GM12878 (cell line): ENCODE results near the gene TDRD7. TPM values are rescaled to one million over a fixed set of nuclear protein-coding genes. Genes with fewer than 3 reads are reported as not detected.

ENCODE experiments used
- ATAC-seq: fragments of 200-7000 bp; cut with Tn5 transposase; 3 replicates; pipeline ENCODE4 v1.9.1; 2020; ENCODE audit warnings: mild to moderate bottlenecking, moderate library complexity
- BruUV-seq: library from RNA; stranded (reverse); fragments of 400-500 nt; replicated peaks from 2 replicates; lab custom pipeline; 2021; lab: Mats Ljungman, UMichigan
- CTCF ChIA-PET: fragments of 300-600 bp; sonication (Branson Sonifier 250); formaldehyde crosslinking; extraction: SDS; loops from one replicate; lab custom pipeline; 2021; ENCODE audit warnings: inconsistent platforms; lab: Yijun Ruan, JAX
- POLR2A ChIA-PET: fragments of 350-600 bp; formaldehyde crosslinking; extraction: SDS; loops from one replicate; lab custom pipeline; 2021; ENCODE audit warnings: inconsistent platforms; lab: Charles Lee
- RAD21 ChIA-PET: fragments of 300-600 bp; sonication (Branson Sonifier 250); formaldehyde crosslinking; loops from one replicate; lab custom pipeline; 2023; ENCODE audit warnings: antibody characterized with exemption; ENCODE audit not compliant: unreplicated experiment; lab: Charles Lee
- SMC1A ChIA-PET: fragments of 300-600 bp; sonication (Branson Sonifier 250); formaldehyde crosslinking; loops from one replicate; lab custom pipeline; 2023; ENCODE audit not compliant: unreplicated experiment, uncharacterized antibody; lab: Charles Lee
- DNase-seq: peaks from one replicate; pipeline ENCODE4 v3.0.0-alpha.2; 2011; ENCODE audit warnings: low read depth, low spot score
- FAIRE-seq: peaks from 3 replicates; lab custom pipeline; 2011; peaks lifted over from hg19 to GRCh38; lab: Jason Lieb, UNC
- H2AFZ ChIP-seq: 2 replicates; pipeline ENCODE4 v1.6.0; 2011; ENCODE audit warnings: low read depth, low read length, control low read depth; ENCODE audit not compliant: control insufficient read depth
- H3K27ac ChIP-seq: 2 replicates; pipeline ENCODE4 v1.5.1; 2011; ENCODE audit warnings: control low read depth; ENCODE audit not compliant: control insufficient read depth, insufficient read depth
- H3K27me3 ChIP-seq, 2 experiments: replicated peaks in 1 of 2; 2 replicates each; pipeline versions ENCODE4 v1.6.0 to v1.6.1; 2011; ENCODE audit warnings: low read length in 1 of 2; ENCODE audit not compliant: control insufficient read depth in 2 of 2, insufficient read depth in 2 of 2
- H3K36me3 ChIP-seq, 2 experiments: 2 replicates each; pipeline ENCODE4 v1.5.1; 2011; ENCODE audit warnings: low read length in 1 of 2; ENCODE audit not compliant: control insufficient read depth in 2 of 2, insufficient read depth in 2 of 2
- H3K4me1 ChIP-seq: 2 replicates; pipeline ENCODE4 v1.6.1; 2011; ENCODE audit warnings: mild to moderate bottlenecking, low read length, moderate library complexity, mixed read lengths; ENCODE audit not compliant: control insufficient read depth, insufficient read depth
- H3K4me2 ChIP-seq: 2 replicates; pipeline ENCODE4 v1.6.0; 2011; ENCODE audit warnings: control low read depth; ENCODE audit not compliant: control insufficient read depth, insufficient read depth
- H3K4me3 ChIP-seq: fragments of 200-600 bp; sonication (generic); 2 replicates; pipeline ENCODE4 v1.5.1; 2016
- H3K79me2 ChIP-seq: 2 replicates; pipeline ENCODE4 v1.6.0; 2011; ENCODE audit warnings: low read length; ENCODE audit not compliant: control insufficient read depth, insufficient read depth
- H3K9ac ChIP-seq: 2 replicates; pipeline ENCODE4 v1.8.0; 2011; ENCODE audit warnings: low read length, control low read depth, mixed read lengths; ENCODE audit not compliant: control insufficient read depth, insufficient read depth
- H3K9me3 ChIP-seq: replicated peaks from 3 replicates; pipeline ENCODE4 v1.5.1; 2011; ENCODE audit warnings: mild to moderate bottlenecking, low read length; ENCODE audit not compliant: control insufficient read depth, insufficient read depth
- H4K20me1 ChIP-seq: 2 replicates; pipeline ENCODE4 v1.6.0; 2011; ENCODE audit not compliant: control insufficient read depth, insufficient read depth
- ASH2L ChIP-seq: fragments of 300-600, 200-600 bp; sonication (generic); IDR thresholded peaks from 2 replicates; pipeline ENCODE4 v1.6.1; 2017; ENCODE audit warnings: low read depth, mild to moderate bottlenecking, borderline replicate concordance
- BHLHE40 ChIP-seq, 2 experiments: fragments of 450-650 bp in 1 of 2; IDR thresholded peaks; 2 replicates each; pipeline ENCODE4 v1.6.1; 2011 to 2017; ENCODE audit warnings: low read depth in 2 of 2, borderline replicate concordance in 1 of 2, improper control_type of control experiment in 1 of 2, low read length in 1 of 2, mild to moderate bottlenecking in 1 of 2
- E2F4 ChIP-seq: IDR thresholded peaks from 2 replicates; pipeline ENCODE4 v1.6.1; 2012; ENCODE audit warnings: low read depth, low read length, improper control_type of control experiment
- EGR1 ChIP-seq, 2 experiments: IDR thresholded peaks; 1 replicate in 1 of 2; 2 replicates in 1 of 2; pipeline ENCODE4 v1.6.1; 2011 to 2012; ENCODE audit warnings: low read depth in 2 of 2, low read length in 2 of 2, borderline replicate concordance in 1 of 2, mild to moderate bottlenecking in 1 of 2, moderate library complexity in 1 of 2
- ETV6 ChIP-seq, 2 experiments: fragments of 450-650 bp in 1 of 2; IDR thresholded peaks in 1 of 2; conservative IDR thresholded peaks in 1 of 2; 2 replicates each; pipeline ENCODE4 v1.6.1; 2014; ENCODE audit warnings: antibody characterized with exemption in 1 of 2, borderline replicate concordance in 1 of 2, low read depth in 1 of 2, mild to moderate bottlenecking in 1 of 2, moderate library complexity in 1 of 2
- MYC ChIP-seq: IDR thresholded peaks from 2 replicates; pipeline ENCODE4 v1.6.1; 2011; ENCODE audit warnings: mild to moderate bottlenecking, low read length, moderate library complexity, inconsistent platforms; ENCODE audit not compliant: insufficient read depth, insufficient replicate concordance, insufficient read length, severe bottlenecking
- NFXL1 ChIP-seq: fragments of 450-650 bp; IDR thresholded peaks from 2 replicates; pipeline ENCODE4 v1.6.1; 2017; ENCODE audit warnings: antibody characterized with exemption, mild to moderate bottlenecking, borderline replicate concordance
- NKRF ChIP-seq: fragments of 450-650 bp; conservative IDR thresholded peaks from 2 replicates; pipeline ENCODE4 v1.6.1; 2017; ENCODE audit warnings: mild to moderate bottlenecking, moderate library complexity
- NR2F1 ChIP-seq: fragments of 450-650 bp; conservative IDR thresholded peaks from 2 replicates; pipeline ENCODE4 v1.6.1; 2017; ENCODE audit warnings: mild to moderate bottlenecking
- POLR2A ChIP-seq: IDR thresholded peaks from 2 replicates; pipeline ENCODE4 v1.6.1; 2011; ENCODE audit warnings: low read depth, mild to moderate bottlenecking, low read length
- RCOR1 ChIP-seq: conservative IDR thresholded peaks from 2 replicates; pipeline ENCODE4 v1.6.1; 2012; ENCODE audit warnings: low read depth, low read length, improper control_type of control experiment
- RELA ChIP-seq: fragments of 450-650 bp; IDR thresholded peaks from 2 replicates; pipeline ENCODE4 v1.8.0; 2014; ENCODE audit warnings: borderline replicate concordance; ENCODE audit not compliant: partially characterized antibody
- SMARCA5 ChIP-seq: fragments of 450-650 bp; IDR thresholded peaks from 2 replicates; pipeline ENCODE4 v1.6.1; 2017; ENCODE audit warnings: mild to moderate bottlenecking
- YY1 ChIP-seq: IDR thresholded peaks from 2 replicates; pipeline ENCODE4 v1.6.1; 2011; ENCODE audit warnings: low read depth, mild to moderate bottlenecking, low read length
- ZBED1 ChIP-seq: IDR thresholded peaks from 2 replicates; pipeline ENCODE4 v1.6.1; 2016; ENCODE audit warnings: borderline replicate concordance
- ZNF24 ChIP-seq: fragments of 450-650 bp; IDR thresholded peaks from 2 replicates; pipeline ENCODE4 v1.6.1; 2017; ENCODE audit warnings: antibody characterized with exemption, mild to moderate bottlenecking
- ZNF274 ChIP-seq: IDR thresholded peaks from one replicate; pipeline ENCODE4 v1.8.0; 2011; ENCODE audit not compliant: insufficient read length, insufficient read depth
- WGBS: methylation state at CpG from one replicate; pipeline ENCODE4 v1.1.6; 2016; ENCODE audit warnings: low lambda C conversion rate; ENCODE audit not compliant: insufficient replicate concordance, insufficient coverage; ENCODE audit errors: missing lambda C conversion rate; 5-methylcytosine and 5-hydroxymethylcytosine counted together
- in situ Hi-C: fragments of 300-500 bp; cut with MboI; formaldehyde crosslinking; loops from 9 replicates; pipeline ENCODE4 v1.14.3; 2018; ENCODE audit warnings: mixed read lengths
- intact Hi-C: fragments of 100-400 bp; cut with micrococcal nuclease; formaldehyde crosslinking; loops from one replicate; pipeline ENCODE4 v1.14.2; 2022; ENCODE audit not compliant: unreplicated experiment
- polyA plus RNA-seq, 11 experiments: library from polyadenylated mRNA; depleted of rRNA in 4 of 11; unstranded in 6 of 11; stranded (reverse) in 5 of 11; fragments of >200 nt; fragmentation: Nextera tagmentation in 4 of 11; fragmentation: Illumina TruSeq in 1 of 11; extraction: Ambion mirVana in 4 of 11; extraction: Trizol in 1 of 11; gene quantifications; 1 replicate in 1 of 11; 2 replicates in 10 of 11; pipeline versions ENCODE4 v1.2.1 to v1.2.3, GENCODE V29; 2011 to 2016; ENCODE audit warnings: inconsistent platforms in 2 of 11, missing spikeins in 2 of 11, low read depth in 1 of 11
- total RNA-seq, 4 experiments: library from RNA; depleted of rRNA in 3 of 4; stranded (reverse); fragments of >200 nt in 3 of 4; fragmentation: Illumina TruSeq in 1 of 4; extraction: Trizol in 1 of 4; gene quantifications; 2 replicates each; pipeline versions ENCODE4 v1.2.1 to v1.2.3, GENCODE V29; 2013 to 2021

Gene TDRD7
- total and polyA plus RNA-seq, 10 of the 15 experiments (the other 5 are each of a cell fraction or from before 2014, with no cell fraction given), result 5.7 to 26.4 (median 16.2) TPM

- in situ Hi-C loops, result loop anchor here (10.0 kb wide), 1 partner anchor 1088 kb away; the partner anchor contains the start of gene ZNF367
- peak overlapping the region; percentile 86 for H3K4me3 ChIP-seq
- WGBS, result 15% methylated on average over 17 of the region's 17 CpGs
- peak; percentile 13 for ATAC-seq
- ChIA-PET SMC1A (interaction anchor here (0.7 to 8.6 kb wide), 29 partner anchors 8 to 193 kb away, joined by 3 to 144 read pairs (median 4); partner anchors contain the start of genes NCBP1, TSTD2 and XPA), POLR2A (interaction anchor here (0.6 to 5.0 kb wide), 10 partner anchors 8 to 131 kb away, joined by 3 to 35 read pairs (median 4); no protein-coding TSS in a partner anchor), RAD21 (interaction anchor here (0.8 to 6.1 kb wide), 18 partner anchors 7 to 649 kb away, joined by 3 to 144 read pairs (median 20); partner anchors contain the start of genes NCBP1, TDRD7, TSTD2 and ZNF782), CTCF (interaction anchor here (0.7 to 8.9 kb wide), 29 partner anchors 7 to 193 kb away, joined by 3 to 247 read pairs (median 7); partner anchors contain the start of genes NCBP1, TDRD7, TSTD2 and XPA)
- H3K79me2 ChIP-seq, result peaks cover 56% of the 10 kb centered on the region
- H4K20me1 ChIP-seq, result no peaks in the 10 kb centered on the region
- H3K4me2 ChIP-seq, result peak overlapping the region; percentile 97
- FAIRE-seq, result no peak
- H3K9ac ChIP-seq, result peak overlapping the region; percentile 78
- peak overlapping the region; percentile 77 for H2AFZ ChIP-seq
- H3K27ac ChIP-seq, result peak overlapping the region; percentile 70
- no peaks in the 10 kb centered on the region; the same call in 2 of the 3 replicates for H3K9me3 ChIP-seq
- intact Hi-C loops, result loop anchor here (2.0 to 10.0 kb wide), 3 partner anchors 56 to 92 kb away; partner anchors contain the start of gene TDRD7
- peaks cover 40% of the 10 kb centered on the region for H3K4me1 ChIP-seq
- no peaks in the 10 kb centered on the region; a peak in 1 of 4 replicates for H3K36me3 ChIP-seq
- TSS peak; percentile 45 for BruUV-seq
- H3K27me3 ChIP-seq, result no peaks in the 10 kb centered on the region
- DNase-seq, result no peak
- TF ChIP-seq NR2F1, result 0 out of 2 replicates have a peak, but pooled peaks have one; percentile 27
- TF ChIP-seq POLR2A, result peak; percentile 32; the same call in 1 of the 2 replicates
- TF ChIP-seq MYC, result no peak
- TF ChIP-seq SMARCA5, result peak; percentile 77; the same call in 1 of the 2 replicates
- no peak for TF ChIP-seq ETV6 (conservative IDR thresholded peaks at IDR 0.05 in 1 of 2, IDR thresholded peaks at IDR 0.05 in 1 of 2; ENCODE audit: borderline replicate concordance in 1 of 2, low read depth in 1 of 2)
- TF ChIP-seq RELA, result no peak
- TF ChIP-seq YY1, result peak; percentile 60
- no peak for TF ChIP-seq ZBED1
- no peak for TF ChIP-seq BHLHE40 (IDR thresholded peaks at IDR 0.05; ENCODE audit: borderline replicate concordance in 1 of 2, low read depth in 2 of 2, low read length in 1 of 2)
- no peak for TF ChIP-seq NKRF
- no peak; the same call in 1 of the 2 replicates for TF ChIP-seq NFXL1
- TF ChIP-seq ZNF24, result no peak
- TF ChIP-seq ASH2L, result no peak
- TF ChIP-seq EGR1 (IDR thresholded peaks at IDR 0.05; ENCODE audit: borderline replicate concordance in 1 of 2, low read depth in 2 of 2, low read length in 2 of 2), result no peak
- no peak for TF ChIP-seq E2F4
- TF ChIP-seq RCOR1, result no peak
- no peak for TF ChIP-seq ZNF274
Measured at GRCh38 chr9:97502984-97503861, 91.3 kb downstream of the TDRD7 start.
